Naive B cell (primary cell): ENCODE measurements around the gene SLC6A16. TPM values are rescaled to one million over a fixed set of nuclear protein-coding genes. Genes with fewer than 3 reads are reported as not detected.

Experiments
- ATAC-seq, 2 donors: fragments of 150-1000 bp; cut with Tn5 transposase; 2 replicates each; pipeline ENCODE4 v1.10.0; 2021; ENCODE audit warnings: low read depth in 2 of 2, mild to moderate bottlenecking in 2 of 2, moderate library complexity in 2 of 2
- DNase-seq: peaks from one replicate; pipeline ENCODE4 v3.0.0; 2022
- H3K27ac Mint-ChIP-seq, 6 donors: one replicate each; pipeline ENCODE4 v1.8.0; 2020 to 2022; ENCODE audit warnings: mild to moderate bottlenecking in 6 of 6, mixed read lengths in 6 of 6, moderate library complexity in 5 of 6, inconsistent platforms in 2 of 6
- H3K27me3 Mint-ChIP-seq, 3 donors: one replicate each; pipeline ENCODE4 v1.8.0; 2021 to 2022; ENCODE audit warnings: mixed read lengths in 3 of 3, mild to moderate bottlenecking in 1 of 3
- H3K36me3 Mint-ChIP-seq, 2 donors: one replicate each; pipeline ENCODE4 v1.8.0; 2020 to 2022; ENCODE audit warnings: mixed read lengths in 2 of 2, inconsistent platforms in 1 of 2, mild to moderate bottlenecking in 1 of 2
- H3K4me1 Mint-ChIP-seq, 3 donors: one replicate each; pipeline ENCODE4 v1.8.0; 2020 to 2022; ENCODE audit warnings: mixed read lengths in 3 of 3, inconsistent platforms in 1 of 3, mild to moderate bottlenecking in 1 of 3, moderate library complexity in 1 of 3
- H3K4me3 Mint-ChIP-seq, 8 donors: one replicate each; pipeline ENCODE4 v1.8.0; 2020 to 2022; ENCODE audit warnings: mild to moderate bottlenecking in 8 of 8, mixed read lengths in 8 of 8, moderate library complexity in 8 of 8, inconsistent platforms in 2 of 8
- H3K9me3 Mint-ChIP-seq, 7 donors: one replicate each; pipeline ENCODE4 v1.8.0; 2020 to 2022; ENCODE audit warnings: mixed read lengths in 7 of 7, mild to moderate bottlenecking in 5 of 7, inconsistent platforms in 2 of 7, moderate library complexity in 1 of 7
- polyA plus RNA-seq, 6 donors: library from polyadenylated mRNA; unstranded; fragments of 300-500 nt; fragmentation: Illumina TruSeq; gene quantifications; one replicate each; pipeline ENCODE4 v1.2.3, GENCODE V29; 2021; ENCODE audit warnings: low read depth in 6 of 6

SLC6A16 gene
- polyA plus RNA-seq, 6 donors from 2014 or later, result 5.8 to 17.4 (median 8.4) TPM

DNA sequence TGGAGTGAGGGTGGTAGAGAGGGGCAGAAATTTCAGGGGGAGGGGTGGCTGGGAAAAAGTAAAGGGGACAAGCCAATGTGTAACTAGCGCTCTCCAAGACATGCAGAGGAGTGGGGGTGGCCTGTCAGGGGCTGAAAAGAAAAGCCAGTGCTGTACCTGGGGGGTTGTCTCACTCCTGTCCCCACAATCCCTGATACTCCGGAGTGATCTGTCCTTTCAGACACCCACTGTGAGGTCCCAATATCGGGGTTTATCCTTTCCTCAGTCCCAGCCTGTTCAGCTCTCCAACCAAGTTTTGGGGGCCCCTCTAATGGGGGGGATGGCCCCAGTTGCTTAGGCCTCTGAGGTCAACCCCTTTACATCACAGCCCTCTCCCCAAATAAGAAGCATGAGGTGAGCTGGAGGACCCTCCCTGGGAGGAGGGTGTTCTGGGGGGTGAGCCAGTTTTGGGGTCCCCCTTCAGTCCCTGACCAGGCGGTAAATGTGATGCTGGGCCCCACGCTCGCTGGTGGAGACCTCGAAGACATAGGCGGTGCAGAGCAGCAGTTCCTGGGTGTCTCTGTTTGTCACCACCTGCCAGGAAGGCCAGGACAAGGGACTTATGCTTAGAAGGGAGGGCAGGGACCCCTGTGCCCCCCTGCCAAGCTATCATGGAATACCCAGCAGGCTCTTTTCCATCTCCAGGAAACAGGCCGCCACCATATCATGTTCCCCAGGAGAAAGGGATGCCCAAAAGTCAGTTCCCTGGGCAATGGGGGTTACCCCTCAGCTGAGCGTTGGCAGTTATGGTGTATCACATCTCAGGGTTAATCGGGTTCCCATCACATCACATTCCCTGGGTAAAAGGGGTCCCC lies 16.1 kb upstream of the SLC6A16 start:
- Mint-ChIP-seq H3K4me3 (peak overlapping the region in 7 of 8 donors; percentile 52 to 95 (median 84)), H3K27me3 (no peaks in the 10 kb centered on the region), H3K36me3 (peaks cover 34 to 58% of the 10 kb centered on the region in 2 donors), H3K27ac (peak overlapping the region; percentile 94 to 100 (median 98)), H3K9me3 (peaks cover 0 to 11% (median 6%) of the 10 kb centered on the region in 7 donors), H3K4me1 (peaks cover 62 to 81% (median 79%) of the 10 kb centered on the region in 3 donors)
- DNase-seq (no peak), ATAC-seq (peak in 1 of 2 donors; percentile 4)

DNA sequence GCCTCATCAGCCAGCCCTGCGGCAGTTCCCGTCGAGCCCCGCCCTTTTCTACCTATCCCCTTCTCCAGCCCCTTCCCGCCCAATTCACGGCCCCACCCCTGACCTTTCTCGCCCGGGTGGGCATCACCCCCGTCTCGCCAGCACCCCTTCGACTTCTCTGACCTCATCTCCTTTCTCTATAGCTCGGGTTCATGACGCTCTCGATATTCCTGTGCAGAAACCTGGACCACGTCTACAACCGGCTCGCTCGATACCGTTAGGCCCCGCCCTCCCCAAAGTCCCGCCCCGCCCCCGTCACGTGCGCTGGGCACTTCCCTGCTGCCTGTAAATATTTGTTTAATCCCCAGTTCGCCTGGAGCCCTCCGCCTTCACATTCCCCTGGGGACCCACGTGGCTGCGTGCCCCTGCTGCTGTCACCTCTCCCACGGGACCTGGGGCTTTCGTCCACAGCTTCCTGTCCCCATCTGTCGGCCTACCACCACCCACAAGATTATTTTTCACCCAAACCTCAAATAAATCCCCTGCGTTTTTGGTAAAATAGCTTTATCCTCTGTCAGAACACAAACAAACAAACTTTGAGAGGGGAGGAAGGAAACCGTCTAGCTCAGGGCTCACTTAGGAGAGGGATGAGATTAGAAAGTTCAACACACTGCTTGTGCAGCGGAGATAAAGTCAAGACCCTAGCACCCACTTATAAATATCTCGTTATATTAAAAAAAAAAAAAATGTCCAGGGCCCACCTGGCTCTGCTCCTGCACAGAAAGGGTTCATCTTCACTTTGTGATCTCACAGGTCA lies 15.3 kb upstream of the SLC6A16 start:
- H3K27ac Mint-ChIP-seq, result peak overlapping the region; percentile 94 to 100 (median 98)
- peaks cover 0 to 11% (median 6%) of the 10 kb centered on the region in 7 donors for H3K9me3 Mint-ChIP-seq
- H3K27me3 Mint-ChIP-seq, result no peaks in the 10 kb centered on the region
- DNase-seq (peak; percentile 97), ATAC-seq (peak; percentile 76)
- peaks cover 32 to 65% of the 10 kb centered on the region in 2 donors for H3K36me3 Mint-ChIP-seq
- H3K4me1 Mint-ChIP-seq, result peaks cover 65 to 83% (median 76%) of the 10 kb centered on the region in 3 donors
- peak overlapping the region; percentile 68 to 95 (median 86) for H3K4me3 Mint-ChIP-seq

- Mint-ChIP-seq H3K9me3 (peaks cover 0 to 11% (median 6%) of the 10 kb centered on the region in 7 donors), H3K27ac (peak overlapping the region in 5 of 6 donors; percentile 98 to 100 (median 98)), H3K27me3 (no peaks in the 10 kb centered on the region), H3K4me3 (peak overlapping the region; percentile 83 to 100 (median 100)), H3K36me3 (peaks cover 24 to 59% of the 10 kb centered on the region in 2 donors), H3K4me1 (peaks cover 63 to 83% (median 69%) of the 10 kb centered on the region in 3 donors)
- DNase-seq (no peak), ATAC-seq (no peak)
These were observed 14.5 kb upstream of the SLC6A16 start for GRCh38 chr19:49339301-49340068.

GRCh38 chr19:49338691-49339300 lies 13.8 kb upstream of the SLC6A16 start:
- H3K27ac Mint-ChIP-seq, result peak overlapping the region; percentile 84 to 98 (median 90)
- H3K36me3 Mint-ChIP-seq, result peaks cover 24 to 58% of the 10 kb centered on the region in 2 donors
- H3K4me1 Mint-ChIP-seq, result peaks cover 69 to 84% (median 74%) of the 10 kb centered on the region in 3 donors
- H3K9me3 Mint-ChIP-seq, result peaks cover 0 to 11% (median 6%) of the 10 kb centered on the region in 7 donors
- no peaks in the 10 kb centered on the region for H3K27me3 Mint-ChIP-seq
- peak overlapping the region; percentile 83 to 100 (median 100) for H3K4me3 Mint-ChIP-seq
- DNase-seq (no peak), ATAC-seq (no peak)

GRCh38 chr19:49338023-49338677 lies 13.2 kb upstream of the SLC6A16 start:
- H3K4me1 Mint-ChIP-seq, result peaks cover 75 to 89% (median 79%) of the 10 kb centered on the region in 3 donors
- H3K9me3 Mint-ChIP-seq, result peaks cover 0 to 11% (median 6%) of the 10 kb centered on the region in 7 donors

GRCh38 chr19:49337267-49338022 lies 12.5 kb upstream of the SLC6A16 start:
- Mint-ChIP-seq H3K4me3 (peak overlapping the region; percentile 86 to 100 (median 100)), H3K4me1 (peaks cover 72 to 89% (median 78%) of the 10 kb centered on the region in 3 donors), H3K27ac (peak overlapping the region; percentile 94 to 100 (median 97)), H3K9me3 (peaks cover 0 to 11% (median 6%) of the 10 kb centered on the region in 7 donors), H3K36me3 (peaks cover 18 to 50% of the 10 kb centered on the region in 2 donors), H3K27me3 (no peaks in the 10 kb centered on the region)
- DNase-seq (no peak), ATAC-seq (no peak)

More at GRCh38 chr19:49338023-49338677, 13.2 kb upstream of the SLC6A16 start:
- DNase-seq (no peak), ATAC-seq (no peak)
- peak overlapping the region; percentile 76 to 98 (median 88) for H3K27ac Mint-ChIP-seq
- H3K4me3 Mint-ChIP-seq, result peak overlapping the region; percentile 83 to 100 (median 100)
- H3K27me3 Mint-ChIP-seq, result no peaks in the 10 kb centered on the region
- H3K36me3 Mint-ChIP-seq, result peaks cover 24 to 57% of the 10 kb centered on the region in 2 donors

DNA sequence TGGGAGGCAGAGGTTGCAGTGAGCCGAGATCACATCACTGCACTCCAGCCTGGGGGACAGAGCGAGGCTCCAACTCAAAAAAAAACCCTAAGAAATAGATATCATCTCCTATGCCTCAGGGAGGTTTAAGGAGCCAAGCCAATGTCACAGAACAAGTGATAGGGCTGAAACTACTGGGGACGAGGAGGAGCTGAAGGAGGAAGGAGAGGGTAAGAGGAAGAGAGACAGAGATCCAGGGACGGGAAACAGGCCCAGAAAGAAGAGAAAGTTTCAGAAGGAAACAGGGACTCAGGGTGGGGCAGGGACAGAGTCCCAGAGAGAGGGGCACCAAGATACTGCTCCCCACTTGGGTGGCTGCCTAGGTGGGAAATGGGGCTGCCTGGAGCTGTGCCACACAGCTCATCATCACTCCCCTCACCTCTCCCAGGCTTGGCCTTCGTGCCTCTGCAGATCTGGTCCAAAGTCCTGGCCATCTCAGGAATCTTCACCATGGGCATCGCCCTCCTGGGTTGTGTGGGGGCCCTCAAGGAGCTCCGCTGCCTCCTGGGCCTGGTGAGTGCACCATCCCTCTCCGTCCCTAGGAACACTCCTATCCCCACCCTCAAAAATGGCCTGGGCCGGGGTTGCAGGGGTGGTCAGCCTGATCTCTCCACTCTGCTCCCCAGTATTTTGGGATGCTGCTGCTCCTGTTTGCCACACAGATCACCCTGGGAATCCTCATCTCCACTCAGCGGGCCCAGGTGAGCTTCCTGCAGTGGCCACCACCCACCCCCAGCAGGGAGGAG lies 11.7 kb upstream of the SLC6A16 start:
- Mint-ChIP-seq H3K36me3 (peaks cover 18 to 49% of the 10 kb centered on the region in 2 donors), H3K4me3 (peak overlapping the region; percentile 86 to 100 (median 100)), H3K27ac (peak overlapping the region; percentile 96 to 100 (median 99)), H3K4me1 (peaks cover 74 to 89% (median 78%) of the 10 kb centered on the region in 3 donors), H3K9me3 (peaks cover 0 to 11% (median 6%) of the 10 kb centered on the region in 7 donors), H3K27me3 (no peaks in the 10 kb centered on the region)
- DNase-seq (no peak), ATAC-seq (no peak)

- Mint-ChIP-seq H3K4me1 (peaks cover 71 to 89% (median 78%) of the 10 kb centered on the region in 3 donors), H3K4me3 (peak overlapping the region; percentile 86 to 100 (median 100)), H3K27me3 (no peaks in the 10 kb centered on the region), H3K27ac (peak overlapping the region; percentile 98 to 100 (median 99)), H3K36me3 (peaks cover 18 to 49% of the 10 kb centered on the region in 2 donors), H3K9me3 (peaks cover 0 to 11% (median 6%) of the 10 kb centered on the region in 7 donors)
- no peak for ATAC-seq
- no peak for DNase-seq
These were observed 10.9 kb upstream of the SLC6A16 start for GRCh38 chr19:49335784-49336481.

- DNase-seq (peak; percentile 84), ATAC-seq (peak; percentile 41 to 44)
- H3K36me3 Mint-ChIP-seq, result peaks cover 21 to 49% of the 10 kb centered on the region in 2 donors
These were observed 10.2 kb upstream of the SLC6A16 start, which contains the start of gene CD37 for GRCh38 chr19:49335071-49335783. Gene CD37 (plus strand): TSS chr19:49335406. CDS start chr19:49335541, 135 bp downstream.

More at GRCh38 chr19:49335071-49335783, 10.2 kb upstream of the SLC6A16 start, which contains the start of gene CD37:
- Mint-ChIP-seq H3K4me3 (peak within 1 kb of the TSS; percentile 89 to 100 (median 100)), H3K27me3 (no peaks in the 10 kb centered on the region), H3K4me1 (peaks cover 70 to 89% (median 78%) of the 10 kb centered on the region in 3 donors), H3K9me3 (peaks cover 0 to 11% (median 4%) of the 10 kb centered on the region in 7 donors), H3K27ac (peak within 1 kb of the TSS; percentile 98 to 100 (median 99))
